WERI-Rb-1 (cell line): ENCODE results near the gene AP3M1.

Experiments used
- DNase-seq: peaks from one replicate; pipeline ENCODE4 v3.0.0-alpha.2; 2020
- H3K27ac ChIP-seq: fragments of 250-450 bp; sonication (Bioruptor Pico); 2 replicates; pipeline ENCODE4 v1.5.1; 2020; ENCODE audit warnings: mild to moderate bottlenecking, moderate library complexity
- H3K27me3 ChIP-seq: fragments of 250-450 bp; sonication (Bioruptor Pico); 2 replicates; pipeline ENCODE4 v1.5.1; 2021; ENCODE audit warnings: mild to moderate bottlenecking, low read depth, moderate library complexity; ENCODE audit not compliant: insufficient read depth, severe bottlenecking
- H3K36me3 ChIP-seq: fragments of 250-450 bp; sonication (Bioruptor Pico); 2 replicates; pipeline ENCODE4 v1.5.1; 2020; ENCODE audit warnings: mild to moderate bottlenecking, moderate library complexity
- H3K4me3 ChIP-seq: 2 replicates; pipeline ENCODE4 v1.5.1; 2011; ENCODE audit warnings: low read depth, mild to moderate bottlenecking, control low read depth, low read length
- H3K9me3 ChIP-seq: fragments of 250-450 bp; sonication (Bioruptor Pico); 2 replicates; pipeline ENCODE4 v1.5.1; 2021; ENCODE audit warnings: mild to moderate bottlenecking, moderate library complexity; ENCODE audit not compliant: severe bottlenecking
- CTCF ChIP-seq: IDR thresholded peaks from 2 replicates; pipeline ENCODE4 v1.5.1; 2011; ENCODE audit warnings: low read depth, mild to moderate bottlenecking, control low read depth, inconsistent platforms, low read length

The AP3M1 gene

GRCh38 chr10:74133923-74134820 is 16.5 kb downstream of the AP3M1 start:
- Histone ChIP-seq H3K27me3 (no peaks in the 10 kb centered on the region), H3K9me3 (no peaks in the 10 kb centered on the region), H3K27ac (no peak overlapping the region), H3K36me3 (peaks cover 86% of the 10 kb centered on the region), H3K4me3 (no peak overlapping the region)
- DNase-seq = no peak
- TF ChIP-seq CTCF = no peak

- H3K36me3 ChIP-seq = peaks cover 88% of the 10 kb centered on the region
Measured at GRCh38 chr10:74123081-74123480, 27.5 kb downstream of the AP3M1 start.

GRCh38 chr10:74122060-74122459 is 28.6 kb downstream of the AP3M1 start:
- no peak overlapping the region for H3K27ac ChIP-seq
- H3K27me3 ChIP-seq = no peaks in the 10 kb centered on the region
- TF ChIP-seq CTCF = no peak
- peaks cover 88% of the 10 kb centered on the region for H3K36me3 ChIP-seq
- no peaks in the 10 kb centered on the region for H3K9me3 ChIP-seq
- no peak overlapping the region for H3K4me3 ChIP-seq
- DNase-seq = no peak

More at GRCh38 chr10:74123081-74123480, 27.5 kb downstream of the AP3M1 start:
- DNase-seq = no peak
- no peaks in the 10 kb centered on the region for H3K27me3 ChIP-seq
- H3K27ac ChIP-seq = no peak overlapping the region
- TF ChIP-seq CTCF = no peak
- H3K9me3 ChIP-seq = no peaks in the 10 kb centered on the region
- no peak overlapping the region for H3K4me3 ChIP-seq

GRCh38 chr10:74121368-74121767 is 29.3 kb downstream of the AP3M1 start:
- Histone ChIP-seq H3K4me3 (no peak overlapping the region), H3K27ac (no peak overlapping the region), H3K27me3 (no peaks in the 10 kb centered on the region), H3K9me3 (no peaks in the 10 kb centered on the region), H3K36me3 (peaks cover 88% of the 10 kb centered on the region)
- no peak for TF ChIP-seq CTCF
- DNase-seq = no peak

- H3K9me3 ChIP-seq = no peaks in the 10 kb centered on the region
- no peak for TF ChIP-seq CTCF
- H3K27ac ChIP-seq = no peak overlapping the region
- H3K36me3 ChIP-seq = peaks cover 88% of the 10 kb centered on the region
- no peak overlapping the region for H3K4me3 ChIP-seq
- H3K27me3 ChIP-seq = no peaks in the 10 kb centered on the region
- no peak for DNase-seq
Measured at GRCh38 chr10:74120911-74121310, 29.7 kb downstream of the AP3M1 start.
